SU-DHL-6 (cell line): ENCODE measurements around the gene ITGA7.

Experiments used
- H2AFZ ChIP-seq: fragments of 200-600 bp; sonication (generic); 2 replicates; pipeline ENCODE4 v1.6.1; 2014; ENCODE audit warnings: low read depth, mild to moderate bottlenecking, moderate library complexity, mixed read lengths, antibody characterized with exemption, low read length; ENCODE audit not compliant: severe bottlenecking
- H3F3A ChIP-seq: fragments of 200-600 bp; shearing (Covaris generic); 2 replicates; pipeline ENCODE4 v1.6.0; 2016; ENCODE audit warnings: antibody characterized with exemption, mild to moderate bottlenecking; ENCODE audit not compliant: insufficient read depth
- H3K27ac ChIP-seq: fragments of 200-600 bp; sonication (generic); 2 replicates; pipeline ENCODE4 v1.5.1; 2016; ENCODE audit warnings: low read depth, mild to moderate bottlenecking, low read length, moderate library complexity, mixed read lengths
- H3K27me3 ChIP-seq: fragments of 200-600 bp; sonication (generic), shearing (Covaris generic); 2 replicates; pipeline ENCODE4 v1.6.0; 2014; ENCODE audit warnings: mild to moderate bottlenecking, low read length
- H3K36me3 ChIP-seq: fragments of 200-600 bp; sonication (generic); 2 replicates; pipeline ENCODE4 v1.6.1; 2014; ENCODE audit warnings: mild to moderate bottlenecking, low read length, mixed read lengths
- H3K4me2 ChIP-seq: fragments of 300-600, 200-600 bp; shearing (Covaris generic), sonication (generic); 2 replicates; pipeline ENCODE4 v1.6.0; 2014; ENCODE audit warnings: low read length, low read depth, mild to moderate bottlenecking; ENCODE audit not compliant: poor library complexity, severe bottlenecking
- H3K4me3 ChIP-seq: fragments of 200-600 bp; sonication (generic); 2 replicates; pipeline ENCODE4 v1.5.1; 2014; ENCODE audit warnings: antibody characterized with exemption, low read length, mild to moderate bottlenecking, mixed read lengths; ENCODE audit not compliant: insufficient read depth, poor library complexity, severe bottlenecking
- H3K79me2 ChIP-seq: fragments of 200-600 bp; sonication (generic); 2 replicates; pipeline ENCODE4 v1.6.1; 2014; ENCODE audit warnings: mild to moderate bottlenecking, low read length, moderate library complexity; ENCODE audit not compliant: insufficient read depth
- H3K9ac ChIP-seq: fragments of 200-600 bp; sonication (generic); 2 replicates; pipeline ENCODE4 v1.7.0; 2014; ENCODE audit warnings: mild to moderate bottlenecking, low read length
- H3K9me2 ChIP-seq: fragments of 200-600 bp; sonication (generic); replicated peaks from 2 replicates; pipeline ENCODE4 v1.6.1; 2014; ENCODE audit warnings: low read length; ENCODE audit not compliant: insufficient read depth
- H3K9me3 ChIP-seq: fragments of 200-600 bp; sonication (generic); 2 replicates; pipeline ENCODE4 v1.6.1; 2014; ENCODE audit warnings: low read length, mixed read lengths; ENCODE audit not compliant: insufficient read depth
- H4K20me1 ChIP-seq: fragments of 200-600 bp; sonication (generic); 2 replicates; pipeline ENCODE4 v1.6.1; 2014; ENCODE audit warnings: low read depth, mild to moderate bottlenecking, antibody characterized with exemption, low read length, moderate library complexity, mixed read lengths
- CTCF ChIP-seq: fragments of 200-600 bp; sonication (generic); IDR thresholded peaks from one replicate; pipeline ENCODE4 v1.5.1; 2017; ENCODE audit warnings: antibody characterized with exemption, mild to moderate bottlenecking, low read length, moderate library complexity; ENCODE audit not compliant: insufficient read depth, poor library complexity, severe bottlenecking
- EZH2phosphoT487 ChIP-seq: fragments of 200-600 bp; sonication (generic), shearing (Covaris generic); conservative IDR thresholded peaks from 2 replicates; pipeline ENCODE4 v1.6.1; 2018; ENCODE audit warnings: mild to moderate bottlenecking, antibody characterized with exemption, low read length, moderate library complexity, mixed read lengths

Gene ITGA7

GRCh38 chr12:55702861-55703260, 4.8 kb downstream of the ITGA7 start:
- no peaks in the 10 kb centered on the region for H3F3A ChIP-seq
- H3K4me3 ChIP-seq, result no peak overlapping the region
- H3K9ac ChIP-seq, result no peak overlapping the region
- H3K36me3 ChIP-seq, result no peaks in the 10 kb centered on the region
- no peaks in the 10 kb centered on the region for H4K20me1 ChIP-seq
- TF ChIP-seq CTCF (no peak), EZH2phosphoT487 (no peak)
- H3K79me2 ChIP-seq, result no peaks in the 10 kb centered on the region
- H3K4me2 ChIP-seq, result no peak overlapping the region
- no peak overlapping the region for H2AFZ ChIP-seq
- no peak overlapping the region for H3K27ac ChIP-seq
- no peaks in the 10 kb centered on the region for H3K9me2 ChIP-seq
- no peaks in the 10 kb centered on the region for H3K27me3 ChIP-seq
- no peaks in the 10 kb centered on the region for H3K9me3 ChIP-seq

GRCh38 chr12:55700255-55701018, 7.3 kb downstream of the ITGA7 start:
- Histone ChIP-seq H3K79me2 (no peaks in the 10 kb centered on the region), H3K4me2 (no peak overlapping the region), H3K27ac (no peak overlapping the region), H3K9me2 (no peaks in the 10 kb centered on the region), H2AFZ (no peak overlapping the region), H3K4me3 (no peak overlapping the region), H3K36me3 (no peaks in the 10 kb centered on the region), H3K9me3 (no peaks in the 10 kb centered on the region), H3K27me3 (no peaks in the 10 kb centered on the region), H3F3A (no peaks in the 10 kb centered on the region), H3K9ac (no peak overlapping the region), H4K20me1 (no peaks in the 10 kb centered on the region)
- TF ChIP-seq EZH2phosphoT487 (no peak), CTCF (no peak)

- H3K9ac ChIP-seq, result no peak overlapping the region
- H2AFZ ChIP-seq, result no peak overlapping the region
- no peaks in the 10 kb centered on the region for H3K79me2 ChIP-seq
- H3K36me3 ChIP-seq, result no peaks in the 10 kb centered on the region
- no peak overlapping the region for H3K4me3 ChIP-seq
- no peaks in the 10 kb centered on the region for H3K27me3 ChIP-seq
- H3F3A ChIP-seq, result no peaks in the 10 kb centered on the region
- no peaks in the 10 kb centered on the region for H4K20me1 ChIP-seq
- no peak overlapping the region for H3K27ac ChIP-seq
- no peaks in the 10 kb centered on the region for H3K9me3 ChIP-seq
- no peaks in the 10 kb centered on the region for H3K9me2 ChIP-seq
- H3K4me2 ChIP-seq, result no peak overlapping the region
- TF ChIP-seq EZH2phosphoT487, result no peak
- no peak for TF ChIP-seq CTCF
Measured at GRCh38 chr12:55699471-55700055, 8.1 kb downstream of the ITGA7 start.
